ENCODE results near the gene SPATA18.

DNA sequence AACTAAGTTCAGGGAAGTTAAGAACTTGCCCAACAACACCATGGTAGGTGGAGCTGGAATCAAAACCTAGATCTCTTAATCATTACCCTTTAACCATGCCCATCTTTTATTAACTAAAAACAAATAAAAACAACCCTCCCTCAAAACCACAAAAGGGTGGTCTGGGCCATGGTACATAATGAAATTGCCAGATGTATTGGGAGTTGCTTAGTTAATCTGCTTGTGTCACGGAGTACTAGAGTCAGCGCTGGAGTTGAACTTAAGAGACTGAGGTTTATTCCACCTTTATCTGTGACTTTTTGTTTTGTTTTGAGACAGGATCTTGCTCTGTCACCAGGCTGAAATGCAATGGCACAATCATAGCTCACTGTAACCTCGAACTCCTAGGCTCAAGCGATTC lies 44.2 kb upstream of the SPATA18 start:
- no peak for TF ChIP-seq EZH2phosphoT487 (IDR thresholded peaks at IDR 0.05; ENCODE audit: insufficient read depth, low read depth)
- no peak for TF ChIP-seq EZH2 (IDR thresholded peaks at IDR 0.05; ENCODE audit: insufficient read depth, poor library complexity, severe bottlenecking)

All from GM23248 (cell line).